Stimulated activated CD4-positive, alpha-beta T cell treated with anti-CD3 and anti-CD28 coated beads, Interleukin-2, amount 100 ng/mL, for 24 hours (primary cell): ENCODE results near the gene PHC2.
A peak's percentile ranks its signal among the peaks of the same experiment; 100 is the strongest.
"Not testable (repeated sequence)": the region's sequence is repeated elsewhere in the genome, so short reads cannot be mapped to it uniquely, and the experiment has no call there.

Source experiments
- DNase-seq, 2 donors: peaks; one replicate each; pipeline ENCODE4 v3.0.0-alpha.2; 2020

The PHC2 gene

DNA sequence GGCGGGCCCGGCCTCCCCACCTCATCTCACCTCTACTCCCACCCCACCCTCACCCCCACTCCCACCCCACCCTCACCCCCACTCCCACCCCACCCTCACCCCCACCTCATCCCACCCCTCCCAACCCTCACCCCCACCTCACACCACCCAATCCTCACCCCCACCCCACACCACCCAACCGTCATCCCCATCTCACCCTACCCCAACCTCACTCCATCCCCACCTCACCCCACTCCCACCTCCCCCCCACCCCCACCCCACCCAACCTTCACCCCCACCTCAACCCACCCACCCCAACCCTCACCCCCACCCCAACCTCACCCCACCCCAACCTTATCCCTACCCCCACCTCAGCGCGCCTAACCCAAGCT, 123.4 kb downstream of the PHC2 start:
- no peak for DNase-seq

DNA sequence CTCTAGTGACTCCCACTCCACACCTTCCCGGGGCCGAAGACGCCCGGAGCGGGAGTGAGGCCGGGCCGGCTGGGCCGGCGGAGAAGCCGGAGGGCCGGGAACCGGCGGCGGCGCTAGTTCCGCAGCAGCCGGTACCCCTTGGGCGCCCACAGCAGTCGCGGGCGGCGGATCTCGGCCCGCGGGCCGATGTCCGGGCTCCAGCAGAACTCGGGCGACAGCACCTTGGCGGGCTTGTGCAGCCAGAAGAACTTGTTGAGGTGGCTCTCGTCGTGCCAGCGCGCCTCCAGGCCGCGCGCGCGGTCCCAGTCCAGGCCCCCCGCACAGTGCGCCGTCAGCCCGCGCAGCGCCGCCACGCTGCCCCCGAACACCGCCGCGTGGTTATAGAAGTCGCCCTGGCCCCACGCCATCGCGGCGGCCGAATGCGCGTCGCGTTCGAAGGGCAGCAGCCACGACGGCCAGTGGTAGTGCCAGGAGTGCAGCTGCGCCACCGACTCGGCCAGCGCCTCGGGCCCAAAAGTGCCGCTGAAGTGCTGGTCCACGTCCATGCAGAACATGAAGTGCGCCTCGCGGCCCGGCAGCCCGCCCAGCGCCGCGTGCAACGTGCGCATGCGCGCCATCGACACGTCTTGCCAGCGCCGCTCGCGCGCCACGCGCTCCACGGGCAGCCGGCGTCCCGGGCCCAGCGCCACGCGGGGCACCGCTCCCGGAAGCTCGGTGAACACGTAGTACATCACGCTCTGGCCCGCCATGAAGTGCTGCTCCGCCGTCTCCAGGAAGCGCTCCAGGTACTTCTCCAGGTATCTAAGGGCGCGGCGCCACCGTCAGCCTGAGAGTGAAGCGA, 124.0 kb downstream of the PHC2 start:
- peak in 1 of 2 donors; percentile 14 for DNase-seq

DNA sequence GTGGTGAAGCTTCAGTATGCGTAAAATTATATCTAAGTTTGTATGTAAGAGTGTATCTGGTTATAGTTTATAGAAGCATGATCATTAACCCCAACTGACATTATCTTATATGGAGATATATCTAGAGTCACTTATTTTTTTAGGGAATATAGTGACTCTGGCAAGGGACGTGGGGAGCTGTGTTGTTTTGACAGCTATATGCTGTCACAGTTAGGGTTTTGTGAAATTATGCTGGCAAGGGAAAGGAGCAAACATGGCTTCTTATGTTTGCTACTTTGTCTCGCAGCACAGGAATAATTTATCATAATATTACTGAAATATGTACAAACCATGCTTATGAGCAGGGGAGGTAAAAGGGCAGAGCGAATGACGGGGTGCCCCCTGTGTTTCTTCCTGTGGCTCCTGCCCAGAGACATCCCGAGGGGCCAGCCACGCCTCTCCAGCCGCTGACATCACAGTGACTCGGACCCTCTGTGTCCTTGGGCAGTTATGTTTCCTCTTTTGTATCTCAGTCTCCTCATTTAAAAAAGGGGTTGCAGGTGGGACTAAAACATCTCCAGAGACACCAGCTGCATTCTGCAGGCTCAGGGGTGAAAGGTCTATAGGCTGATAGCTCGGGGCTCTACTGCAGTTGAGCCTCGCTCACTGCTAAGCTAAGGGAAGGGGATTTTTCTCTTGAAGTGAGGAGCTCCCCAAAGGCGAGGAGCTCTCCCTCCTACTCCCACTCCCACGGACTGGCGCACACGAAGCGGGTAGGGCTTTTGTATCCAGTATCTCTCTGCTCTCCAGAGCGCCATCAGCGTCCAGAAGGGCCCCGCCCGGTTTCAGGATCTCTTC, 124.9 kb downstream of the PHC2 start:
- DNase-seq, result no peak

DNA sequence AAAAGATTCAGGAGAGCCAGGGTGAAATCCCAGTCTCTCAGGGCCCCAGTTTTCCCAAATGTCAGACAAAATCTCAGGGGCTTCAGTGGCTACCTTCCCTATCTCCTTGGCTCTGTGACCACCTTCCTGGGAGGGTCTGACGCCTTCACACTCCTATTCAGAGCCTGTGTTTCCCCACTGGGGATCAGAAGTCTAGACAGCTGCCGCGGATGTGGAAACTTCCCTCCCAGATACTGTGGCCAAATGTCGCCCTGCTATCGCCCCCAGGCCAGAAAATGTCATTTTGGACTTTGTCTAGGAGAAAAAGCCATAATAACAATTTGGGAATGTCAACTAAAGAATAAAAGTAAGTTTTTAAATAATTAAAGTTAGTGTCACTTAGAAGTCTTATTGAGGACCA, 125.9 kb downstream of the PHC2 start:
- no peak for DNase-seq

DNA sequence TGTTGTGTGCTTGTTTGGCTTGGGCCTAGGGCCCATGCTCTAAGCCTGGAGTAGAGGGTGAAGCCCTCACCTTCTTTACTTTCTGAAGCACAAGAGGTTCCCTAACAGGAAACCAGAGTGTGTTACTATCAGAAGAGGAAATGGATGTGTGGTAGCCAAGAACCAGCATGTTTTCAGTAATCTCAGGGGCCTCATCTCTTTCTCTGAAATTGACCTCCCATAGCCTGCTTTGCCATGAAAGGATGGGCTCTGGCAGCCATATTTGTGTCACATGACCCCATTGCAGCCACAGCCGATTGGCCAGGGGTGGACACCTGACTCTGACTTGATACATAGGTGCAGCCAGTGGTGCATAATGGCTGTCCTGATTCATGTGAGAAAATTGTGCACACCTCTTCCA, 128.6 kb downstream of the PHC2 start:
- peak; percentile 20 to 23 for DNase-seq

DNA sequence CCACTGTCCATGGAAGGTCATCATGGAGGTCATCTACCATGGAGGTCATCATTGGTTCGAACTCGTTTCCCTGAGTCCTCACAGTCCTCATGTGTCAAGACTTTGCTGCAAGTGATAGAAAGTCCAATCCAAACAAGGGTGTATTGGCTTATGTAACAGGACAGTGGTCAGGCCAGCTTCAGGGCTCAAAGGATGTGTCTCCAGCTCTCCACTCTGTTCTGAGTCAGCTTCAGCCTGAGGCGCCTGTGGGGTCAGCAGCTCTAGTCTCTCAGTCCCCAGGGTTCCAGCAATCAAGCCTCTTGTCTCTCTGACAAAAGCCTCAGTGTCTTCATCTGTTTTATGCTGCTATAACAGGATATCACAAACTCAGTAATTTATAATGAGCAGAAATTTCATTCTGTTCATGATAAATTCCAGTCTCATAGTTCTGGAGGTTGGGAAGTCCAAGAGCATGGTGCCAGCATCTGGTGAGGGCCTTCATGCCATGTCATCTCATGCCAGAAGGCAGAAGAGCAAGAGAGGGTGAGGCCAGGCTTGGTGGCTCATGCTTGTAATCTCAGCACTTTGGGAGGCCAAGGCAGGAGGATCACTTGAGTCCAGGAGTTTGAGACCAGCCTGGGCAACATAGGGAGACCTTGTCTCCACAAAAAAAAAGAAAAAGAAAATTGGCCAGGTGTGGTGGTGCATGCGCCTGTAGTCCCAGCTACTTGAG, 129.5 kb downstream of the PHC2 start:
- no peak for DNase-seq

DNA sequence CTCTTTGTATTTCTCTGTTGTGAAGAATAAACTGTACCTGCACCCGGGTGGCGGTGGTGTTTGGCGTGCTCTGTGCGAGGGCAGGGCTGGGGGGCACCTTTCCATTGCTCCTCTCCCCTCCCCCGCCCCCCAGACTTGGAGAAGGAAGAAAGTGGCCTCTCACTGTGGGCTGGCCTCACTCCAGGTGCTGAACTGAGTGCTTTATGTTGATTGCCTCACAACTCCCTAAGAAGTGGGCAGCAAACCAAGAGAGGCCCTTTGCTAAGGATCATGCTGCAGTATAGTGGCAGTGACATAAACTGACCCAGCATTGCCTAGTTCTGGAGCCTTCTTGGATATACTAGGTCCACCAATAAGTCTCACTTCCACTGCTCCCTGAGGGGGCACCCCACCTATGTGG, 130.2 kb downstream of the PHC2 start:
- DNase-seq, result no peak

DNA sequence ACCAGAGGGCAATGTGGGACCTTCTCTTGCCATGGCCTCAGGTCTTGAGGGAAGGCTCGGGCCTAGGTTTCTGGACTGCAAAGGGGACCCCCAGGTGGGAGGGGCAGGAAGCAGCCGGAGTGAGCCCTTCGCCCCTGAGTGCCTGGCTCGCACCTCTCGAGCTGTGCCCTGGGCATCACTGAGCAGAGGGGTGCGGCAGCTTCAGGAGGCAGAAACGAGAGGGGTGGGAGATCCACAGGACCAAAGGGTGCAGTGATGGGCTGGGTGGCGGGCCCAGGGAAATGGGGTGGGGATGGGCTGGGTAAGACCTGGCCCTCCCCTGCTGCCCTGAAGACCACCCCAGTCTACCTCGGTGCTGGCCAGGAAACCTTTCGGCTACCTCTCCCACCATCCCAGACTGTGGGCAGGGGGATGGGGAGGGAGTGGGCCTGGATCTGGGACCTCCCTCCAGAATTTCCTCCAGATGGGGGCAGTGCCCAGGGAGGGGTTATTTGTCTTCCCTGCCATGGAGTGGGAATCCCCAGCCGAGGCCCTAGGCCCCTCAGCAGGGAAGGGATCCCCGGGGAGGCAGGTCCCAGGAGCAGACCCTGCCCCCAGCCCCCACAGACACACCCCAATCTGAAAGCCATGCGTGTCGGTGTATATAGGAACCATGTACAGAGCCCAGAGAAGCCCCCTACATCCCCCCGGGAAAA, 131.3 kb downstream of the PHC2 start:
- DNase-seq, result no peak

DNA sequence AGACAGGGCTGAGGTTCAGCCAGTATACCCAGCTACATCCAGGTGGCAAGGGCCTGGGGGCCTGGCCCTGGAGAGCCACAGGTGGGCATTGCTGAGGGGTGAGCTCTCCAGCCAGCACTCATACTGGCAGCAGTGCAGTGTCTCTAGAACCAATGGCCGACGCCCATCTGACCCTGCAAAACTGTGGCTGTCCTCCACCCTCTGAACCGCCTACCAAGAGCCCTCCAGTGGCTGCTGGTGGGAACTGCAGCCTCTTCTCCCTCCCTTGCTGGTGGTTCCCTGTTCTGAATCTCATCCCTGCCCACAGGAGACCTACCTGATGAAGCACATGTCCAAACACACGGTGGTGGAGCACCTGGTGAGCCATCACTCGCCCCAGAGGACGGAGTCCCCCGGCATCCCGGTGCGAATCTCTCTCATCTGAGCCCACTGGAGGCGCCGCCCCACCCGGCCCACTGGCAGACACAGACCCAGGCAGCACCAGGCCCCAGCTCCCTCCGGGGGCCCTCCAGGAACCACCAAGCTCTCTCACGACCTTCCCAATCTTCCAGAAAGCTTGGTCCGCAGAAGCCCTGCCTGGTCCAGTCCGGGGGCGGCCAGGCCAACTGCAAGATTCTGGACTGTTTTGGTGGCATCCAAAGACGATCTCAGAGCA, 132.1 kb downstream of the PHC2 start:
- peak; percentile 67 to 76 for DNase-seq

DNA sequence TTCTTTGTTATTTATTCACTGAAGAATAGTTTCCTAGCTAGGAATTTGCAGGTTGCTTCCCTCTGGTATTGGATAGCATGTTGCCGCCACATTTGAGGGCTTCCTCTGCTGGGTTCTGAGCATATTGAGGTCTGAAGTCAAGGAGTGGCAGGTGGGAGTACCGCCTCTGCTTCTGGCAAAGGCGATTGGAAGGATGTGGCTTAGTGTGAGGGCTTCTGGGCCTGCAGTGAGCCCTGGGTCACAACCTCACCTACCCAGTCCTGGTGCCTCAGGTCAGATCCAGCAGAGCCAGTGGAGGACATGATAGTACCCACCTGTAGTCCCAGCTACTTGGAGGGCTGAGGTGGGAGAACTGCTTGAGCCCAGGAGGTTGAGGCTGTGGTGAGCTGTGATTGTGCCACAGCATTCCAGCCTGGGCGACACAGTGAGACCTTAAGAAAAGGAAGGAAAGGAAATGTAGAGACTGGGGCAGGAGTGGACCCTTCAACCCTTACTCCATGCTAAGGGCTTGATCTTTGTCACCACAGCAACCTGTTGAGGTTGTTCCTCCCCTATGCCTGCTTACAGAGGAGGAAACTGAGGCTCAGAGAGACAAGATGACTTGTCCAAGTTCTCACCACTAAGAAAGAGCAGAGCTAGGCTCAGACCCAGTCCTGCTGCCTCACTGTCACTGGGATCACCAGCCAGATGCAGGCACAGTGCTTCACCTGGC, 132.8 kb downstream of the PHC2 start:
- DNase-seq, result no peak

DNA sequence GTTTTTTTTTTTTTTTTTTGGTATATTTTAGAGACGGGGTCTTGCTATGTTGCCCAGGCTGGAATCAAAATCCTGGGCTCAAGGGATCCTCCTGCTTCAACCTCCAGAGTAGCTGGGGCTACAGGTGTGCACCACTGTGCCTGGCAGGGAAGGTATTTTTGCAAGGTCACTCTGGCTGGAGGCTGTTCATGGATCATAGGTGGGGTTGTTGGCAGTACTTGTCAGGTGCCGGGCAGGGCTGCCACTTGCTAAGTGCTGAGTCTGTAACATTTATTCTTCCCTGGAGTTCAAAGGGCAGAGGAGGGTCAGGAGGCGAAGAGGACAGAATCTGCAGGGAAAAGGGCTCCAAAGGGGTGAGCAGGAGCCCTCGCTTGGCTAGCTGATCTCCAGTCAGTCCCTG, 134.1 kb downstream of the PHC2 start:
- DNase-seq, result no peak

DNA sequence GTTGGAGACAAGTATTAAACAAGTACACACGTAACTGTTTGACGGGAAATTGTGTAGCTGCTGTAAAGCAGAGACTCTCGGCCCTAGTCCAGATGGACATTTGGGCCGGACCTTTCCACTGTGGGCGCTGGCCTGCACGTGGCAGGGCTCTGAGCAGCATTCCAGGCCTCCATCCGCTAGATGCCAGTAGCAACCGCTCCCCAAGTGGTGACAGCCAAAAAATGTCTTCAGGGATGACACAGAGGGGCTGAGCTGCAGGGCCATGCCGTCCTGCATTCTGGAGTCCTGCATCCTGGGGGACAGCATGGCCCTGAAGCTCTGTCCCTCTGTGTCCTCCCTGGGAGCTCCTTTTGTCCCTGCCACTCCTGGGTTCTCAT, 134.8 kb downstream of the PHC2 start:
- no peak for DNase-seq

DNA sequence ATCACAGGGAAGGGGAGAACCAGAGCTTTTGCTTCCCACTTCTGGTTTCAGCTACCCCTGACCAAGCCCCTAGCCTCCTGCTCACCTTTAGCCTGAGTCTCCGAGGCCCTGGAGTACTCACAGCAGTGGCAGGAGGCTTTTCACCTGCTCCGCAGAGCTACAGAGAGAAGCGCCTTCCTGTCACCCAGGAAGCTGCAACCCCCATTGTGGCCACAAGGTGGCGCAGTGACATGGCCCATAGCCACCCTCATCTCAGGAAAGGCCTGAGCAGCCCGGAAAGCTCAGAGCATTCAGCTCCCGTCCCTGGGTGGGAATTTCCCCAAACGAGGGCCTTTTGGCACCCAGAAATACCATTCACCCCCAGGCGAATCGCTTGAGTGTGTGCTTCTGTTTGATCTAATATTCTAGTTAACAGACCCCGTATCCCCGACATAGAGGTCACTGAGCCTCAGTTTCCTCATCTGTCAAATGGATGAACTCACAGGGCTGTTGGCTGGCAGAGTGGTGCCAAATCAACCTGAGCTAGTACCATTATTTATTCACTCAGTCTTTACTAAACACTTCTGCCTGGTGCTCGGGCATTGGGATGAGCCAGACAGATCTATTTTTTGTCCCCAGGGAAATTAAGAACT, 135.3 kb downstream of the PHC2 start:
- peak; percentile 91 for DNase-seq

DNA sequence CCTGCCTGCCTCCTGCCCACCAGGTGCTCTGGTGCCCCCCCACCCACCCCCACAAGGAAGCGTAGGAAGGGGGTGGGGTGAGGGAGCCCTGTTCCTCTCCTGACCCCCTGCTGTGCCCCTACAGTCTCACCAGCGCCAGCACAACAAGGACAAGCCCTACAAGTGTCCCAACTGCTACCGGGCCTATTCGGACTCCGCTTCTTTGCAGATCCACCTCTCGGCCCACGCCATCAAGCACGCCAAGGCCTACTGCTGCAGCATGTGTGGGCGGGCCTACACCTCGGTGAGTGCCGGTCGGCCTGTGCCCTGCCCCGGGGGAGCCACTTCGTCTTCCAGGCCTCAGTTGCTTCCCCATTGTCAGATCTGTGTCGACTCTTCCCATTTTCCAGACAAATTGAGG, 135.9 kb downstream of the PHC2 start:
- DNase-seq, result no peak

DNA sequence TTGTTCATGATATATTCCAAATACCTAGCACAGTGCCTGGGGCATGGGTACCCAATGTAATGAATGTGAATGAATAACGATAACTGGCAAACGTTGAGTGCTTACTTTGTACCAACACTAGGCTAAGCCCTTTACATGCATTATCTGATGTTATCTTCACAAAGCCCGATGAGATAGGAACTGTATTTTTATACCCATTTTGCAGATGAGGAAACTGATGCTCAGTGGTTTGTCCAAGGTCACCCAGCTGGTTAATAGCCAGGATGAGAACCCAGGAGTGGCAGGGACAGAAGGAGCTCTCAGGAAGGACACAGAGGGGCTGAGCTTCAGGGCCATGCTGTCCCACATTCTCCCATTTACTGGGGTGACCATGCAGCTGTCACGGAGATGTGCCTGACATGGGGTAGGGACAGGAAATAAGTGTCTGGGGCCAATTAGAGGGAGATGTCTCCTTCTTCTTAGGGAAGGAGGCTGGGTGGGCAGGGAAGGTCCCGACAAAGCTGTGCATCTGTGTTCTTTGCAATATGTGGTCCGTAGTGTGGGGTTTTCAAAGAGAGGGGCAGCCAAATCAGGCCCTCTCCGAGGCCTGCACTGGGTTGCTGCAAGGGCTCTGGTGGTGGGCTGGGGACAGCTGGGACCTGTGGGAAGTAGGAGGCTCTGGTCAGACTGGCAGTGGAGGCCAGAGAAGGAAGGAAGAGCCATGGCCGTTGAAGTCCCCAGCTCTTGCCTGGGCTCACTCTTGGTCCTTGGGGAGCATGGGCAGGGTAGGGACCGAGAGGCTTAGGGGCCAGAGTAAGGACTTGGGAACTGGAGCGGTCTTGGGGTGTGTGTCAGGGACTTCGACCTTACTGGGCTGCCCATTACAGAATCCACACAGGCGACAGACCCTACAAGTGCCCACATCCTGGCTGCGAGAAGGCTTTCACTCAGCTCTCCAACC, 136.6 kb downstream of the PHC2 start:
- DNase-seq, result no peak

DNA sequence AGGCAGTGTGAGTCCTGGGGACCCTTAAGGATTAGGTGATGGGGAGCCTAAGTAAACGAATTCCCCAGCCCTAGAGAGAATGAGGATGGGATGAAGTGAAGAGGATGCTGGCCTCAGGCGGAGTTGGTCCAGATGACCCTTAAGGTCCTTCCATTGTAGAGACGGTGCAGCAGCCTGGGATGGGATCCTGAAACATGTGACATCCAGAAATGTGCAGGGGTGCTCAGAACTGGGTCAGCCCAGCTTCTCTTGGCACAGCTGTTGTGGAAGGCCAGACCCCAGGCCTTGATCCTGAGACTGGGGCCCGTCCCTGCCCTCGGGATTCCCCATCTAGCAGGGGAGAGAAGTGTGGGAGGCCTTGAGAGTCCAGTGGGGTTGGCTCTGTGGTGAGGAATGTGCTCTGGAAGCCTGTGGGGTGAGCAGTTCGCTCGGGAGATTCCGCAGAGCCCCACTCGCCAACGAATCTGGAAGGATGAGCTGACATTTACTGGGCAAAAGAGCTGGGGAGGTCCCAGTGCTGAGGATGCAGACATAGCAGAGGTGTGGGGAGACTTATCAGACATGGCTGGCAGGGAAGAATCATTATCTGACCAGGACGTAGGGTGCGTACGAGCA, 138.1 kb downstream of the PHC2 start:
- no peak for DNase-seq

DNA sequence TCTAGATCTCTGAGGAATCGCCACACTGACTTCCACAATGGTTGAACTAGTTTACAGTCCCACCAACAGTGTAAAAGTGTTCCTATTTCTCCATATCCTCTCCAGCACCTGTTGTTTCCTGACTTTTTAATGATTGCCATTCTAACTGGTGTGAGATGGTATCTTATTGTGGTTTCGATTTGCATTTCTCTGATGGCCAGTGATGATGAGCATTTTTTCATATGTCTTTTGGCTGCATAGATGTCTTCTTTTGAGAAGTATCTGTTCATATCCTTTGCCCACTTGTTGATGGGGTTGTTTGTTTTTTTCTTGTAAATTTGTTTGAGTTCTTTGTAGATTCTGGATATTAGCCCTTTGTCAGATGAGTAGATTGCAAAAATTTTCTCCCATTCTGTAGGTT, 140.3 kb downstream of the PHC2 start:
- DNase-seq, result not testable (repeated sequence)

DNA sequence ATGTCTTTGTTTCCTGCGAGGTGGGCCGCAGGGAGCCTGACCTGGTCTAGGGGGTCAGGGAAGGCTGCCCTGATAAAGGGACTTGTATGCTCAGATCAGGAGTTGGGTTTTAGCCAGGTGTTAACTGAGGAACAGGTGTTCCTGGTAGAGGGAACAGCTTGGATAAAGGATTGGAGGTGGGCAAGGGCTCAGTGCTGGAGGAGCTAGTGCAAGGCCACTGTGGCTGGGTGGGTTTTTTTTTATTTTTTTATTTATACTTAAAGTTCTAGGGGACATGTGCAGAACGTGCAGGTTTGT, 141.1 kb downstream of the PHC2 start:
- no peak for DNase-seq

DNA sequence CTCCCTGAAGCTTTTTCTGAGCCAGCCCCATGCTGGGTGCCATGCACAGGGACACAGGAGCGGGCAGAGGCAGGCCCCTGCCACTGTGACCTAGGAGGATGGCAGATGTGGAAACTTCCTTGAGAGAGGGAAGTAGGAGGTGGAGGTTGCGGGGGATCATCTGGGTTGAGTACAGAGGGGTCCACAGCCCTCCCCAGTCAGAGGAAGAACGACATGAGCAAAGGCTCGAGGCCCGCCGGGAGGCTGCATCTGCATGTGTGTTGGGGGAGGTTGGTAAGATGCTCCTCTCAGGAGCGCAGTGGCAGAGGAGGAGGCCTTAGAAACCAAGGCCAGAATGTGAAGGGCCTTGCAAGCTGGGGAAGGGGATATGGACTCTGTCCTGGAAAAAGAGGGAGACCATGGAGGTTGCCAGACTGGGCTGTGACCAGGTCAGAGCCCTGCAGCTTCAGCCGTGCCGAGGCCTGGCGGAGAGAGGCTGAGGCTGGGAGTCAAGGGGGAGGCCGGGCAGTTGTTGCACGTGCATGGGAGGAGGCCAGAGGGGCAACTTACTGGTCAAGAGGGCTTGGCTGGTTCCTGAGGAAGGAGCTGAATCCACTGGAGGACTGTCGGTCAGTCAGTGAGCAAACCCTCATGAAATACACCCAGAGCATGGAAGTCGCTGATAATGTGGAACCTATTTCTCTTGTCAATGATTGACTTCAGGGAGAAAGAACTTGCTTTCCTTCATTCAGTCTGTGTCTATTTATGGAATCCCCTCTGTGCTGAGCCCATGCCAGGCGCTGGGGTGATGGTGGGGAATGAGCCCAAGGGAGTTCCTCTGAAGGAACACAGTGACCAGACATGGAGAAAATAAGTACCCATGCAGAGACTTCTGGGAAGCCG, 141.7 kb downstream of the PHC2 start:
- DNase-seq, result no peak
